Activated naive CD8-positive, alpha-beta T cell treated with anti-CD3 and anti-CD28 coated beads for 36 hours (primary cell): ENCODE measurements around the gene KCNJ12. TPM values are rescaled to one million over a fixed set of nuclear protein-coding genes. Genes with fewer than 3 reads are reported as not detected.
"Not testable (repeated sequence)": the region's sequence is repeated elsewhere in the genome, so short reads cannot be mapped to it uniquely, and the experiment has no call there.

Experiments
- DNase-seq: peaks from one replicate; pipeline ENCODE4 v3.0.0; 2021
- H3K27ac Mint-ChIP-seq: one replicate; pipeline ENCODE4 v1.8.0; 2022; ENCODE audit warnings: mild to moderate bottlenecking, moderate library complexity, mixed read lengths
- H3K27me3 Mint-ChIP-seq: one replicate; pipeline ENCODE4 v1.8.0; 2022; ENCODE audit warnings: mild to moderate bottlenecking, mixed read lengths
- H3K36me3 Mint-ChIP-seq: one replicate; pipeline ENCODE4 v1.8.0; 2021; ENCODE audit warnings: mild to moderate bottlenecking, mixed read lengths
- H3K4me1 Mint-ChIP-seq: one replicate; pipeline ENCODE4 v1.8.0; 2021; ENCODE audit warnings: mixed read lengths
- H3K4me3 Mint-ChIP-seq: one replicate; pipeline ENCODE4 v1.8.0; 2022; ENCODE audit warnings: mild to moderate bottlenecking, moderate library complexity, mixed read lengths
- H3K9me3 Mint-ChIP-seq: one replicate; pipeline ENCODE4 v1.8.0; 2022; ENCODE audit warnings: mixed read lengths
- total RNA-seq, 2 experiments: library from RNA; stranded (reverse); gene quantifications; one replicate each; pipeline ENCODE4 v1.2.3, GENCODE V29; 2021

The KCNJ12 gene
- total RNA-seq, 2 experiments from 2014 or later: not detected

- not testable (repeated sequence) for DNase-seq
Measured at GRCh38 chr17:21402926-21403325, 26.8 kb downstream of the KCNJ12 start.

GRCh38 chr17:21404106-21404505, 27.9 kb downstream of the KCNJ12 start:
- H3K4me1 Mint-ChIP-seq, H3K9me3 Mint-ChIP-seq, DNase-seq, H3K36me3 Mint-ChIP-seq, H3K27ac Mint-ChIP-seq, H3K4me3 Mint-ChIP-seq, H3K27me3 Mint-ChIP-seq: not testable (repeated sequence)

More at GRCh38 chr17:21402926-21403325, 26.8 kb downstream of the KCNJ12 start:
- not testable (repeated sequence) for H3K36me3 Mint-ChIP-seq, H3K27me3 Mint-ChIP-seq, H3K4me1 Mint-ChIP-seq, H3K27ac Mint-ChIP-seq, H3K9me3 Mint-ChIP-seq, H3K4me3 Mint-ChIP-seq

- not testable (repeated sequence) for H3K9me3 Mint-ChIP-seq, H3K4me1 Mint-ChIP-seq, H3K27ac Mint-ChIP-seq, H3K36me3 Mint-ChIP-seq, H3K27me3 Mint-ChIP-seq, DNase-seq, H3K4me3 Mint-ChIP-seq
Measured at GRCh38 chr17:21404539-21404938, 28.4 kb downstream of the KCNJ12 start.

- not testable (repeated sequence) for DNase-seq, H3K27ac Mint-ChIP-seq, H3K4me3 Mint-ChIP-seq, H3K27me3 Mint-ChIP-seq, H3K9me3 Mint-ChIP-seq, H3K36me3 Mint-ChIP-seq, H3K4me1 Mint-ChIP-seq
Measured at GRCh38 chr17:21404956-21405731, 29.0 kb downstream of the KCNJ12 start.

- not testable (repeated sequence) for H3K36me3 Mint-ChIP-seq, H3K27me3 Mint-ChIP-seq, H3K4me3 Mint-ChIP-seq, DNase-seq, H3K9me3 Mint-ChIP-seq, H3K4me1 Mint-ChIP-seq, H3K27ac Mint-ChIP-seq
Measured at GRCh38 chr17:21405904-21406400, 29.8 kb downstream of the KCNJ12 start.

GRCh38 chr17:21406616-21407404, 30.7 kb downstream of the KCNJ12 start:
- not testable (repeated sequence) for H3K9me3 Mint-ChIP-seq, H3K4me1 Mint-ChIP-seq, H3K36me3 Mint-ChIP-seq, H3K27ac Mint-ChIP-seq, H3K27me3 Mint-ChIP-seq, H3K4me3 Mint-ChIP-seq, DNase-seq

- H3K4me3 Mint-ChIP-seq, H3K4me1 Mint-ChIP-seq, H3K27ac Mint-ChIP-seq, H3K36me3 Mint-ChIP-seq, DNase-seq, H3K9me3 Mint-ChIP-seq, H3K27me3 Mint-ChIP-seq: not testable (repeated sequence)
Measured at GRCh38 chr17:21407752-21408151, 31.6 kb downstream of the KCNJ12 start.

GRCh38 chr17:21408224-21408623, 32.1 kb downstream of the KCNJ12 start:
- H3K36me3 Mint-ChIP-seq, DNase-seq, H3K4me1 Mint-ChIP-seq, H3K4me3 Mint-ChIP-seq, H3K9me3 Mint-ChIP-seq, H3K27me3 Mint-ChIP-seq, H3K27ac Mint-ChIP-seq: not testable (repeated sequence)

- H3K36me3 Mint-ChIP-seq, H3K27me3 Mint-ChIP-seq: not testable (repeated sequence)
Measured at GRCh38 chr17:21408766-21409300, 32.7 kb downstream of the KCNJ12 start.

GRCh38 chr17:21409388-21409787, 33.2 kb downstream of the KCNJ12 start:
- not testable (repeated sequence) for H3K36me3 Mint-ChIP-seq, H3K27me3 Mint-ChIP-seq, H3K4me1 Mint-ChIP-seq, DNase-seq, H3K9me3 Mint-ChIP-seq, H3K27ac Mint-ChIP-seq, H3K4me3 Mint-ChIP-seq

More at GRCh38 chr17:21408766-21409300, 32.7 kb downstream of the KCNJ12 start:
- H3K4me1 Mint-ChIP-seq, H3K27ac Mint-ChIP-seq, H3K9me3 Mint-ChIP-seq, H3K4me3 Mint-ChIP-seq, DNase-seq: not testable (repeated sequence)

GRCh38 chr17:21409971-21410370, 33.8 kb downstream of the KCNJ12 start:
- H3K4me1 Mint-ChIP-seq, H3K4me3 Mint-ChIP-seq, H3K27ac Mint-ChIP-seq, H3K27me3 Mint-ChIP-seq, H3K9me3 Mint-ChIP-seq, H3K36me3 Mint-ChIP-seq, DNase-seq: not testable (repeated sequence)

GRCh38 chr17:21410371-21410770, 34.2 kb downstream of the KCNJ12 start:
- not testable (repeated sequence) for H3K27me3 Mint-ChIP-seq, H3K27ac Mint-ChIP-seq, H3K36me3 Mint-ChIP-seq, H3K4me3 Mint-ChIP-seq, DNase-seq, H3K4me1 Mint-ChIP-seq, H3K9me3 Mint-ChIP-seq

GRCh38 chr17:21410906-21411678, 34.9 kb downstream of the KCNJ12 start:
- H3K36me3 Mint-ChIP-seq, DNase-seq, H3K9me3 Mint-ChIP-seq, H3K4me1 Mint-ChIP-seq, H3K27ac Mint-ChIP-seq, H3K27me3 Mint-ChIP-seq, H3K4me3 Mint-ChIP-seq: not testable (repeated sequence)

- not testable (repeated sequence) for DNase-seq, H3K27me3 Mint-ChIP-seq, H3K9me3 Mint-ChIP-seq, H3K27ac Mint-ChIP-seq, H3K4me1 Mint-ChIP-seq, H3K36me3 Mint-ChIP-seq, H3K4me3 Mint-ChIP-seq
Measured at GRCh38 chr17:21411679-21412205, 35.6 kb downstream of the KCNJ12 start.

GRCh38 chr17:21412207-21412681, 36.1 kb downstream of the KCNJ12 start:
- H3K27ac Mint-ChIP-seq: not testable (repeated sequence)

More at GRCh38 chr17:21412207-21412681, 36.1 kb downstream of the KCNJ12 start:
- H3K36me3 Mint-ChIP-seq, H3K4me3 Mint-ChIP-seq, DNase-seq, H3K27me3 Mint-ChIP-seq, H3K9me3 Mint-ChIP-seq, H3K4me1 Mint-ChIP-seq: not testable (repeated sequence)
